ENCODE results near the gene G0S2.

G0S2 gene

DNA sequence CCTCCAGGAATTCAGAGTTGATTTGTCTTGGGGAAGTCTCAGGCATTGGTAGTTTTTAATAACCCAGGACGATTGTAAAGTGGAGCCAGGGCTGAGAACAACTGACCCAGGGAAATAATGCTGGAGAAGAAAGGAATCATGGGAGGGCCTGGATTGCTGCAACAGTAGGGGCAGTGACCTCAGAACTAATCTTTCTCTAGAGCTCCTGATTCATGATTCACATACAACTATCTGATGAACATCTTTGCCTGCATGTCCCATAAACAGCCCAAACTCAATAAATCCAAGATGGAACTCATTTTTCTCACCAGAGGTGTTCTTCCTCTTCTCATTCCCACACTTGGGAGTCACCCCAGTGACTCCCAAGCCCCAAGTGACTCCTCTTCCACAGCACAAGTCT, 8.1 kb upstream of the G0S2 start:
- no peak for DNase-seq (ENCODE audit: low read depth)
- TF ChIP-seq, protein P1, sequence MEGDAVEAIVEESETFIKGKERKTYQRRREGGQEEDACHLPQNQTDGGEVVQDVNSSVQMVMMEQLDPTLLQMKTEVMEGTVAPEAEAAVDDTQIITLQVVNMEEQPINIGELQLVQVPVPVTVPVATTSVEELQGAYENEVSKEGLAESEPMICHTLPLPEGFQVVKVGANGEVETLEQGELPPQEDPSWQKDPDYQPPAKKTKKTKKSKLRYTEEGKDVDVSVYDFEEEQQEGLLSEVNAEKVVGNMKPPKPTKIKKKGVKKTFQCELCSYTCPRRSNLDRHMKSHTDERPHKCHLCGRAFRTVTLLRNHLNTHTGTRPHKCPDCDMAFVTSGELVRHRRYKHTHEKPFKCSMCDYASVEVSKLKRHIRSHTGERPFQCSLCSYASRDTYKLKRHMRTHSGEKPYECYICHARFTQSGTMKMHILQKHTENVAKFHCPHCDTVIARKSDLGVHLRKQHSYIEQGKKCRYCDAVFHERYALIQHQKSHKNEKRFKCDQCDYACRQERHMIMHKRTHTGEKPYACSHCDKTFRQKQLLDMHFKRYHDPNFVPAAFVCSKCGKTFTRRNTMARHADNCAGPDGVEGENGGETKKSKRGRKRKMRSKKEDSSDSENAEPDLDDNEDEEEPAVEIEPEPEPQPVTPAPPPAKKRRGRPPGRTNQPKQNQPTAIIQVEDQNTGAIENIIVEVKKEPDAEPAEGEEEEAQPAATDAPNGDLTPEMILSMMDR (IDR thresholded peaks at IDR 0.05; ENCODE audit: control insufficient read depth, extremely low read depth, insufficient read depth), result no peak
- no peak overlapping the region for H3K4me3 ChIP-seq (ENCODE audit: low read depth, low read length)

DNA sequence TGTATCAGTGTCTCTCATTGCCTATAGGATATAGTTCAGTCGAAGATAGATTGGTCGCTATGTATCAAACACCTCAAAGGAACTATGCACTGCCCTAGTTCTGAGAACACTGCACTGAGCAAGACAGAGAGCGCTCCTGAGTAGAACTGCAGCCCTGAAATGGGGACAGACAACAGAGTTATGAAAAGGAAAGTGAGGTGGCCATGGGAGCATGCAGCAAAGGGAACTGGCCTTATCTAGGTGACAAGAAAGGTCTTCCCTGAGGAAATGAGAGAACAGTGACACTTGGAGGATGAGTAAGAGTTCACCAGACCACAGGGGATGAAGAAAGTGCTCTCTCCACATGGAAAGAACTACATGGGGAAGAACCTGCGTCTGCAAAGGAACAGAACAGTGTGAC, 7.5 kb upstream of the G0S2 start:
- no peak for DNase-seq (ENCODE audit: low read depth)
- TF ChIP-seq, protein P1 (IDR thresholded peaks at IDR 0.05; ENCODE audit: control insufficient read depth, extremely low read depth, insufficient read depth), result no peak
- no peak overlapping the region for H3K4me3 ChIP-seq (ENCODE audit: low read depth, low read length)

DNA sequence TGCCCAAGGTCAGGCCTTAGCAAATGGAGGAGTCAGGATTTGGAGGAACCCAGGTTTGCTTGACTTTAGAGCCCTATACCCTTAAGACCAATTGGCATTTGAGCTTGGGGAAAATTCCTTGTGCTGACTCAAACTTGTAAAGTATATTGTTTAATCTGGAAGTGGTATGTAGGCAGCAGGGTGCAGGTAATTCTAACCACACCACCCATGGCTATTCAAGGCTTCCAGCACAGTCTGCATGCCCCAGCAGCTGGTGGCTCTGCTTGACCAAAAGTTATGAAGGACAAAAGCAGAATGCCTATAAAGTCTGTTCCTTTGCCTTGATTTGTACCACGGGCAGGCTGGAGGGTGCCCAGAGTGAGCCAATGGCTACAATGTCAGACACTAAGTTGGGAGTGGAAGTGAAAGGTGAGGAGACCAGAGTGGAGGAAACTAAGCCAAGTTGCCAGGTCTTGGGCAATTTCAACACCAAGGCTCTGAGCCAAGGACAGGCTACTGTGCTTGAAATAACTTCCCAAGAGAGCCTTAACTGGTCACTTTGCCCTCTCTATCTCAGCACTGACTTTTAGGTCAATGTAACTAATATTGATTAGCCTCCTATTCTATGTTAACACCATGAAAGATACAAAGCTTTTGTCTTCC, 4.7 kb upstream of the G0S2 start:
- TF ChIP-seq, protein P1 (IDR thresholded peaks at IDR 0.05; ENCODE audit: control insufficient read depth, extremely low read depth, insufficient read depth), result no peak
- DNase-seq (ENCODE audit: low read depth), result no peak
- no peak overlapping the region for H3K4me3 ChIP-seq (ENCODE audit: low read depth, low read length)

DNA sequence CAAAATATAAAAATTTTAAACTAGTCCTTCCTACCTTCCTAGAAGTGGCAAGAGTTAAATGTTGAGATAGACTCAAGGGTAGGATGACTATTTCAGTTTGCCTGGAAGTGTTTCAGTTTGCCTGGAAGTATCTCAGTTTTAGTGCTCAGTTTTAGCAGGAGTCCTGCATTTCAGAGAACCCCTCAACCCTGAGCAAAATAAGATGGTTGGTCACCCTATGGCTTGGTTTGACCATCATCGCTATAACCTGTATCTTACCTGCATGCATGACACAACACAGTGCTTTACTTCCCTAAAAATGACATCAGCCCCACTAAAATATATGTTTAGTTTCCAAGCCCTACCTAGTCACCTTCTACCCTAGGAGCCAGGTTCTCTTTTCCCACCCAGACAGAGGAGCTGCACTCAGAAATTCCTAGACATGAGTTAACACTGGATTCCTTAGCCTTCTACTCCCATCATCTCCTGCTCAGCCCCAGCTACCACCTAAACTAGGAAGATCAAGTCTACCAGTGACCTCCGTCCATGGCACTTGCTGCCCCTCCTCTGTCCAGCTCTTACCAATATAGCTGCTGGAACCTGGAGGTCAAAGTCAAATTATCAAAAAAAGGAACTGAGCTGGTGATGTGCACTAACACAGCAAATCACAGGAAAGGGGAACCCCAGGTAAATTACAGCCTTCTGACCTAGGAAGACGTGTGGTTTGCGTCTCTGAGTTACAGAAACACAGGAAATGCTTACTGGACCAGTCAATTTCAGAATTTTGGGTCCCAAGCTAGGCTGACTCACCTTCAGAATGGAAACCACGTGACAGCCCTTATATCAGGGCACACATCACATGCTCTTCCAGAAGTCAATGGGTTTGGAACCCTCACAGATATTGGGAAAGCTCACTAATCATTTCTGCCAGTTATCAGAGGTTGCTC, 2.2 kb upstream of the G0S2 start:
- no peak for DNase-seq (ENCODE audit: low read depth)
- TF ChIP-seq, protein P1 (IDR thresholded peaks at IDR 0.05; ENCODE audit: control insufficient read depth, extremely low read depth, insufficient read depth), result no peak
- H3K4me3 ChIP-seq (ENCODE audit: low read depth, low read length), result no peak overlapping the region

DNA sequence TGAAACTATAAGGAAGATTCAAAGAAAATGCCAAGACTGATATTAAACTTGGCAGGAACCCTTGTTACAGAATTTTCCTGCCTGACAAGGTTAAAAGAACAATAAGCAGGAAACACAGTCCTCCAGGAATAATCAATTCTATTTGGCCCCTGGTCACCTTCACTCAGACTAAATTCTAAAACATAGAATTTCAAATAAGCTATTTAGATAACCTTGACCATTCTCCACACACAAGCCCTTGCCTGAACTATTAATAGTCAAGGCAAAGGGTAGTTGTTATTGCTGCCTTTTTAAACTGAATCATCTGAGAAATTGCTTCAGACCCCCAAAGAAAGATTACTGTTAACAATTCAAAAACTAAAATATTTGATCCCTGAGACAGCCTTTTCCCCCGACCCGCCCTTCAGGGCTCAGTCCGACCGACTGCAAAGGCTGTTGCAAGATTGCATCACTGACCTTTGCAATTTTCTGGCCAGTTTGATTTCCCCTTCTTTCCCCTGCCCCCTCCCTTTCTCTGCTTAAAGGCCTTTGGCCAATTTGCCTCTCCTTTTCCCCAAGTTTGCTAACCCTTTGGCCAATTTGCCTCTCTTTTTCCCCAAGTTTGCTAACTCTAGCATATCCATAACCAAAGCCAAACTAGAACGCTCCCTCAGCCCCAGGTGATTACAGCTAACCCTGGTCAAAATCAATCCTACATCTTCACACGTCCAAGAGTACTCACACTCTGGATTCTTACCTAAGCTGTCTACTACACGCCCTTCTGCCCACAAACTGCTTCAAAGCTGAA, 1.4 kb upstream of the G0S2 start:
- DNase-seq (ENCODE audit: low read depth), result no peak
- no peak overlapping the region for H3K4me3 ChIP-seq (ENCODE audit: low read depth, low read length)
- TF ChIP-seq, protein P1 (IDR thresholded peaks at IDR 0.05; ENCODE audit: control insufficient read depth, extremely low read depth, insufficient read depth), result no peak

DNA sequence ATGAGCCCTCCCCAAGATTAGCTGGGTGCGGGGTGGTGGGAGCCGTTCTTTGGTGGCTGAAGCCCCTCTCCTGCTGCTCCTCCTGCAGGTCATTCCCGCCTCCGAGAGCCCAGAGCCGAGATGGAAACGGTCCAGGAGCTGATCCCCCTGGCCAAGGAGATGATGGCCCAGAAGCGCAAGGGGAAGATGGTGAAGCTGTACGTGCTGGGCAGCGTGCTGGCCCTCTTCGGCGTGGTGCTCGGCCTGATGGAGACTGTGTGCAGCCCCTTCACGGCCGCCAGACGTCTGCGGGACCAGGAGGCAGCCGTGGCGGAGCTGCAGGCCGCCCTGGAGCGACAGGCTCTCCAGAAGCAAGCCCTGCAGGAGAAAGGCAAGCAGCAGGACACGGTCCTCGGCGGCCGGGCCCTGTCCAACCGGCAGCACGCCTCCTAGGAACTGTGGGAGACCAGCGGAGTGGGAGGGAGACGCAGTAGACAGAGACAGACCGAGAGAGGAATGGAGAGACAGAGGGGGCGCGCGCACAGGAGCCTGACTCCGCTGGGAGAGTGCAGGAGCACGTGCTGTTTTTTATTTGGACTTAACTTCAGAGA, 448 bp downstream of the G0S2 start:
- TF ChIP-seq, protein P1 (IDR thresholded peaks at IDR 0.05; ENCODE audit: control insufficient read depth, extremely low read depth, insufficient read depth), result no peak
- no peak for DNase-seq (ENCODE audit: low read depth)
- no peak overlapping the region for H3K4me3 ChIP-seq (ENCODE audit: low read depth, low read length)
